Measurements from ENCODE around the gene JAGN1. TPM values are rescaled to one million over a fixed set of nuclear protein-coding genes. Genes with fewer than 3 reads are reported as not detected.

Gene JAGN1
- total and polyA plus RNA-seq, 2 experiments from 2014 or later, result 61.4 to 83.5 TPM

DNA sequence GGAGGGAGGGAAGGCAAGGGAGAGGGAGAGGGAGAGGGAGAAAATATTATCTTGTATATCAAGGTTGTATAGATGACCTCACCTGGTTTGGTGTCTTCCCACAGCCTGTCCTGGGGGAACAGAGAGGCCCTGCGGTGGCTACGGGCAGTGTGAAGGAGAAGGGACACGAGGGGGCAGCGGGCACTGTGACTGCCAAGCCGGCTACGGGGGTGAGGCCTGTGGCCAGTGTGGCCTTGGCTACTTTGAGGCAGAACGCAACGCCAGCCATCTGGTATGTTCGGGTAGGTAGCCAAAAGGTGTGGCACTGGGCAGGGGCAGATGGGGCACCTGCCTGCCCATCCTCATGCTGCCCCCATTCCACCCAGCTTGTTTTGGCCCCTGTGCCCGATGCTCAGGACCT is 50.3 kb downstream of the JAGN1 start:
- H3K27ac ChIP-seq, result no peak overlapping the region
- H3K79me2 ChIP-seq, result peaks cover 11% of the 10 kb centered on the region
- no peak for DNase-seq (ENCODE audit: low spot score)
- no peak overlapping the region for H3K4me2 ChIP-seq
- 99% methylated on average over 10 of the region's 10 CpGs for WGBS (ENCODE audit: low lambda C conversion rate, missing lambda C conversion rate)
- H3K4me1 ChIP-seq (ENCODE audit: insufficient read depth), result no peaks in the 10 kb centered on the region
- H3K9me2 ChIP-seq (replicated peaks; ENCODE audit: insufficient read depth), result no peaks in the 10 kb centered on the region
- no peaks in the 10 kb centered on the region for H3K36me3 ChIP-seq (replicated peaks; ENCODE audit: insufficient read depth, low read depth)
- H3K4me3 ChIP-seq, result no peak overlapping the region
- no peaks in the 10 kb centered on the region for H3K27me3 ChIP-seq
- no peak overlapping the region for H2AFZ ChIP-seq
- H3K9me3 ChIP-seq (ENCODE audit: low read depth), result no peaks in the 10 kb centered on the region
- TF ChIP-seq EZH2phosphoT487 (IDR thresholded peaks at IDR 0.05; ENCODE audit: low read depth, severe bottlenecking, unreplicated experiment) (no peak), EZH2 (IDR thresholded peaks at IDR 0.05; ENCODE audit: borderline replicate concordance) (no peak)
- TF ChIP-seq, protein P1, sequence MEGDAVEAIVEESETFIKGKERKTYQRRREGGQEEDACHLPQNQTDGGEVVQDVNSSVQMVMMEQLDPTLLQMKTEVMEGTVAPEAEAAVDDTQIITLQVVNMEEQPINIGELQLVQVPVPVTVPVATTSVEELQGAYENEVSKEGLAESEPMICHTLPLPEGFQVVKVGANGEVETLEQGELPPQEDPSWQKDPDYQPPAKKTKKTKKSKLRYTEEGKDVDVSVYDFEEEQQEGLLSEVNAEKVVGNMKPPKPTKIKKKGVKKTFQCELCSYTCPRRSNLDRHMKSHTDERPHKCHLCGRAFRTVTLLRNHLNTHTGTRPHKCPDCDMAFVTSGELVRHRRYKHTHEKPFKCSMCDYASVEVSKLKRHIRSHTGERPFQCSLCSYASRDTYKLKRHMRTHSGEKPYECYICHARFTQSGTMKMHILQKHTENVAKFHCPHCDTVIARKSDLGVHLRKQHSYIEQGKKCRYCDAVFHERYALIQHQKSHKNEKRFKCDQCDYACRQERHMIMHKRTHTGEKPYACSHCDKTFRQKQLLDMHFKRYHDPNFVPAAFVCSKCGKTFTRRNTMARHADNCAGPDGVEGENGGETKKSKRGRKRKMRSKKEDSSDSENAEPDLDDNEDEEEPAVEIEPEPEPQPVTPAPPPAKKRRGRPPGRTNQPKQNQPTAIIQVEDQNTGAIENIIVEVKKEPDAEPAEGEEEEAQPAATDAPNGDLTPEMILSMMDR (IDR thresholded peaks at IDR 0.05; ENCODE audit: poor library complexity), result no peak
- H4K20me1 ChIP-seq (ENCODE audit: insufficient read depth, poor library complexity, severe bottlenecking), result no peaks in the 10 kb centered on the region

DNA sequence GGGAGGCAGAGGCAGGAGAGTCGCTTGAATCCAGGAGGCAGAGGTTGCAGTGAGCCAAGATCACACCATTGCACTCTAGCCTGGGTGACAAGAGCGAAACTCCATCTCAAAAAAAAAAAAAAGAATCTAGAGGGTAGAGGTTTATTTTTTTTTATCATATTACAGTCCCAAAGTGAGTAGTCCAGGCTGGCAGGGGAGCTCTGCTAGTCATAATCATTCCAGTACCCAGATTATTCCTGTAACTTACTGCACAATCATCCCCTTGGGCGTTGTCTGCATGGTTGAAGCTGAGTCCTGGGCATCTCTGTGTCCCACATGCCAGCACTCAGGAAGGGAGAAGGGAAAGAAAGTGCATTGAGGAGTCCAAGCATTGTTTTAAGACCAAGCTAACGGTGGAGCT is 51.8 kb downstream of the JAGN1 start:
- Histone ChIP-seq H3K4me1 (ENCODE audit: insufficient read depth) (no peaks in the 10 kb centered on the region), H3K9me3 (ENCODE audit: low read depth) (no peaks in the 10 kb centered on the region), H3K9me2 (replicated peaks; ENCODE audit: insufficient read depth) (no peaks in the 10 kb centered on the region), H2AFZ (no peak overlapping the region), H3K27me3 (no peaks in the 10 kb centered on the region), H3K27ac (no peak overlapping the region), H3K4me2 (no peak overlapping the region), H3K4me3 (no peak overlapping the region), H3K79me2 (no peaks in the 10 kb centered on the region), H3K36me3 (replicated peaks; ENCODE audit: insufficient read depth, low read depth) (no peaks in the 10 kb centered on the region), H4K20me1 (ENCODE audit: insufficient read depth, poor library complexity, severe bottlenecking) (no peaks in the 10 kb centered on the region)
- 93% methylated on average over 4 of the region's 4 CpGs for WGBS (ENCODE audit: low lambda C conversion rate, missing lambda C conversion rate)
- no peak for DNase-seq (ENCODE audit: low spot score)
- TF ChIP-seq EZH2 (IDR thresholded peaks at IDR 0.05; ENCODE audit: borderline replicate concordance) (no peak), EZH2phosphoT487 (IDR thresholded peaks at IDR 0.05; ENCODE audit: low read depth, severe bottlenecking, unreplicated experiment) (no peak)
- TF ChIP-seq, protein P1 (IDR thresholded peaks at IDR 0.05; ENCODE audit: poor library complexity), result no peak

DNA sequence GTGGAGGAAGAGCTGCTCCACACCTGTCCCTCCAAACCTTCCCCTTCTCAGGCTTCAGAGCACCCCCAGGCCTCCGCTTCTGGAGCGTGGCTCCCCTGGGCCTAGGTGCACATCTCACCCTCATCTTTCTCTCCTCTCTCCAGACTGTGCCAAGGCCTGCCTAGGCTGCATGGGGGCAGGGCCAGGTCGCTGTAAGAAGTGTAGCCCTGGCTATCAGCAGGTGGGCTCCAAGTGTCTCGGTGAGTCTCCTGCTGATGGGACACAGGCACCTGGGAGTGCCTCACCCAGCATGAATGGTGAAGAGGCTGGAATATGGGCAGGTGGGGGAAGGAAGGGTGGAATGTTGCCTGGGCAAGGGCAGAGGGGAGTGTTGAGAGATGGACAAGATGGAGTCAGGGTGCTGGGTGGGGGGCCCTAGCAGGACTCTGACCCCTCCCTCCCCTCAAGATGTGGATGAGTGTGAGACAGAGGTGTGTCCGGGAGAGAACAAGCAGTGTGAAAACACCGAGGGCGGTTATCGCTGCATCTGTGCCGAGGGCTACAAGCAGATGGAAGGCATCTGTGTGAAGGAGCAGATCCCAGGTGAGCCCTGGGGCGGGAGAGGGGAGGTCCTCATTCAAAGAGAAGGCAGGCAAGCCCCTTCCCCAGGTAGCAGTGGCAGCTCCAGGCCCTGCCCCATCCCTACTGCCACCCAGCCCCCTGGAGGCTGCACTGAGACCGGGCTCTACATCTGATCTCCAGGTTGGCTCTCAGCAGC is 52.7 kb downstream of the JAGN1 start:
- Histone ChIP-seq H3K9me3 (ENCODE audit: low read depth) (no peaks in the 10 kb centered on the region), H3K36me3 (replicated peaks; ENCODE audit: insufficient read depth, low read depth) (no peaks in the 10 kb centered on the region), H2AFZ (no peak overlapping the region), H3K9me2 (replicated peaks; ENCODE audit: insufficient read depth) (no peaks in the 10 kb centered on the region), H4K20me1 (ENCODE audit: insufficient read depth, poor library complexity, severe bottlenecking) (no peaks in the 10 kb centered on the region), H3K4me2 (no peak overlapping the region), H3K27ac (no peak overlapping the region), H3K4me3 (no peak overlapping the region), H3K79me2 (no peaks in the 10 kb centered on the region), H3K27me3 (no peaks in the 10 kb centered on the region), H3K4me1 (ENCODE audit: insufficient read depth) (peaks cover 4% of the 10 kb centered on the region)
- DNase-seq (ENCODE audit: low spot score), result no peak
- 89% methylated on average over 8 of the region's 11 CpGs for WGBS (ENCODE audit: low lambda C conversion rate, missing lambda C conversion rate)
- TF ChIP-seq, protein P1 (IDR thresholded peaks at IDR 0.05; ENCODE audit: poor library complexity), result no peak
- TF ChIP-seq EZH2 (IDR thresholded peaks at IDR 0.05; ENCODE audit: borderline replicate concordance) (no peak), EZH2phosphoT487 (IDR thresholded peaks at IDR 0.05; ENCODE audit: low read depth, severe bottlenecking, unreplicated experiment) (no peak)

Small RNAs within 50 kb of the gene (small RNA-seq; reads per million reads assigned to genes)
- gene RNU6-882P, result not detected

Other genes starting within 250 kb of the JAGN1 start
- 26.9 and 27.1 TPM in 2 replicates for gene MTMR14, start 241.1 kb upstream of the JAGN1 start, total RNA-seq
- 34.8 and 40.2 TPM in 2 replicates for gene MTMR14, start 241.1 kb upstream of the JAGN1 start, polyA plus RNA-seq
- gene CPNE9, start 186.8 kb upstream of the JAGN1 start, total RNA-seq, result not detected in 2 replicates
- gene CPNE9, start 186.8 kb upstream of the JAGN1 start, polyA plus RNA-seq, result not detected in 2 replicates
- gene BRPF1, start 158.9 kb upstream of the JAGN1 start, total RNA-seq, result 9.6 and 10.7 TPM in 2 replicates
- gene BRPF1, start 158.9 kb upstream of the JAGN1 start, polyA plus RNA-seq, result 9.1 and 9.3 TPM in 2 replicates
- gene OGG1, start 140.7 kb upstream of the JAGN1 start, total RNA-seq, result 34.7 and 38.7 TPM in 2 replicates
- 43.2 and 48.9 TPM in 2 replicates for gene OGG1, start 140.7 kb upstream of the JAGN1 start, polyA plus RNA-seq
- gene CAMK1, start 120.7 kb upstream of the JAGN1 start, total RNA-seq, result 9.7 and 11.8 TPM in 2 replicates
- 12.4 and 16.1 TPM in 2 replicates for gene CAMK1, start 120.7 kb upstream of the JAGN1 start, polyA plus RNA-seq
- gene TADA3, start 98.1 kb upstream of the JAGN1 start, total RNA-seq, result 65.5 and 70.4 TPM in 2 replicates
- 55.5 and 61.2 TPM in 2 replicates for gene TADA3, start 98.1 kb upstream of the JAGN1 start, polyA plus RNA-seq
- 175 and 182 TPM in 2 replicates for gene ARPC4, start 97.5 kb upstream of the JAGN1 start, total RNA-seq
- gene ARPC4, start 97.5 kb upstream of the JAGN1 start, polyA plus RNA-seq, result 132 and 149 TPM in 2 replicates
- 20.5 and 21.5 TPM in 2 replicates for gene TTLL3, start 80.3 kb upstream of the JAGN1 start, total RNA-seq
- 27.4 and 52.2 TPM in 2 replicates for gene TTLL3, start 80.3 kb upstream of the JAGN1 start, polyA plus RNA-seq
- 37.4 and 38.7 TPM in 2 replicates for gene RPUSD3, start 46.6 kb upstream of the JAGN1 start, total RNA-seq
- 74.7 and 82.3 TPM in 2 replicates for gene RPUSD3, start 46.6 kb upstream of the JAGN1 start, polyA plus RNA-seq
- 16.6 and 20.4 TPM in 2 replicates for gene CIDEC, start 10.4 kb upstream of the JAGN1 start, total RNA-seq
- gene CIDEC, start 10.4 kb upstream of the JAGN1 start, polyA plus RNA-seq, result 28.7 and 37.3 TPM in 2 replicates
- gene IL17RE, start 12.2 kb downstream of the JAGN1 start, total RNA-seq, result 9.1 and 10.2 TPM in 2 replicates
- gene IL17RE, start 12.2 kb downstream of the JAGN1 start, polyA plus RNA-seq, result 6.3 and 6.8 TPM in 2 replicates
- 27.3 and 39.4 TPM in 2 replicates for gene IL17RC, start 26.5 kb downstream of the JAGN1 start, total RNA-seq
- gene IL17RC, start 26.5 kb downstream of the JAGN1 start, polyA plus RNA-seq, result 47.8 and 48.5 TPM in 2 replicates
- gene CRELD1, start 43.2 kb downstream of the JAGN1 start, total RNA-seq, result 40.5 and 43.9 TPM in 2 replicates
- 82.9 and 83.6 TPM in 2 replicates for gene CRELD1, start 43.2 kb downstream of the JAGN1 start, polyA plus RNA-seq
- gene PRRT3, start 61.8 kb downstream of the JAGN1 start, total RNA-seq, result 1.1 and 2.5 TPM in 2 replicates
- gene PRRT3, start 61.8 kb downstream of the JAGN1 start, polyA plus RNA-seq, result 2.0 and 4.0 TPM in 2 replicates
- gene EMC3, start 96.2 kb downstream of the JAGN1 start, total RNA-seq, result 116 and 133 TPM in 2 replicates
- gene EMC3, start 96.2 kb downstream of the JAGN1 start, polyA plus RNA-seq, result 147 and 151 TPM in 2 replicates
- gene FANCD2, start 135.8 kb downstream of the JAGN1 start, total RNA-seq, result 7.3 and 8.8 TPM in 2 replicates
- gene FANCD2, start 135.8 kb downstream of the JAGN1 start, polyA plus RNA-seq, result 4.4 and 5.3 TPM in 2 replicates
- gene FANCD2OS, start 217.6 kb downstream of the JAGN1 start, total RNA-seq, result not detected in 2 replicates
- gene FANCD2OS, start 217.6 kb downstream of the JAGN1 start, polyA plus RNA-seq, result not detected in 2 replicates
- 105 and 112 TPM in 2 replicates for gene BRK1, start 225.1 kb downstream of the JAGN1 start, total RNA-seq
- gene BRK1, start 225.1 kb downstream of the JAGN1 start, polyA plus RNA-seq, result 186 and 188 TPM in 2 replicates

Measured in hepatocyte (in vitro differentiated cells).